IPS-15b (cell line): ENCODE data around the gene KRTAP12-2.
"Not testable (repeated sequence)": the region's sequence is repeated elsewhere in the genome, so short reads cannot be mapped to it uniquely, and the experiment has no call there.

Source experiments
- H3K27me3 ChIP-seq: one replicate; pipeline ENCODE4 v1.6.1; 2013; ENCODE audit warnings: low read length; ENCODE audit not compliant: control insufficient read depth, insufficient read depth
- H3K36me3 ChIP-seq: one replicate; pipeline ENCODE4 v1.6.1; 2013; ENCODE audit warnings: low read length; ENCODE audit not compliant: control insufficient read depth, insufficient read depth
- H3K4me1 ChIP-seq: one replicate; pipeline ENCODE4 v1.6.1; 2013; ENCODE audit warnings: mild to moderate bottlenecking, low read length; ENCODE audit not compliant: control insufficient read depth, insufficient read depth
- H3K4me3 ChIP-seq: one replicate; pipeline ENCODE4 v1.5.1; 2013; ENCODE audit warnings: low read depth, low read length
- H3K9ac ChIP-seq: one replicate; pipeline ENCODE4 v1.6.1; 2013; ENCODE audit warnings: low read depth, mild to moderate bottlenecking, low read length
- H3K9me3 ChIP-seq: one replicate; pipeline ENCODE4 v1.6.1; 2013; ENCODE audit warnings: mild to moderate bottlenecking, low read length; ENCODE audit not compliant: control insufficient read depth, insufficient read depth

KRTAP12-2 gene

DNA sequence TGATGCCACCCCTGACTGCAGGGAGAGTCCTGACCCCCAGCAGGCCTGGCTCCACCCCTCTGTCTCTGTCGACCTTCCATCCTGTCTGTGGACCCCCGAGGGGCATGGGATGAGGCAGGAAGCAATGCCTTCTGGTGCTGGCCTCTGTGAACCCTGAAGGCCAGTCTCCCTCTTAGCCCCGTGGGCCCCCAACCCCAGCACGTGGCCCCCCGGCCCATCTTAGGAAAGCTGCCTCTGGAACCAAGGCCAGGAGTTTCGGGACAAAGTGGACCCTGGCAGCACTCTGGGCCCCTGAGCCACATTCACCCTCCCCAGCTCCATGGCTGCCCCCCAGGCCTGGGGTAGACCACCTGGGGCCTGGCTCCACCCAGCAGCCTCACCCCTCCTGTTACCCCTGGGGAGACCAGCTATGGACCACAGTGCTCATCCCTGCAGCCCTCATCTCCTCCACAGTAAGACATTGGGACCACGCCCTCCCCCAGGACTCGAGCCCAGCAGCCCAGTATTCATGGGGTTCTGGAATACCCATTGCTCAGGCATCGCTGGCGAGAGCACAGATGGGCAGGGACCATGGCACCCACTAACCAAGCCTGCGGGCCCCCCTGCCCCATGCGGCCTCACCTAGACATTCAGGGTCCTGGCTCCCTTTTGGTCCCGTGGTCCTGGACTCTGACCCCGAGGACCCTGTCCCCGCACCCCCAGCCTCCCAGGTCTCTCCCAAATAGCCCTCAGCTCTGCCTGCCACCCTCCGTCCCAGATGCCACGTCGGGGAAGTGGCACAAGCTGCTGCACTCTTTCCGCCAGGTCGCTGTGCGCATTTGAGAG lies 28.0 kb downstream of the KRTAP12-2 start:
- not testable (repeated sequence) for H3K27me3 ChIP-seq, H3K9ac ChIP-seq, H3K9me3 ChIP-seq, H3K36me3 ChIP-seq, H3K4me3 ChIP-seq, H3K4me1 ChIP-seq

DNA sequence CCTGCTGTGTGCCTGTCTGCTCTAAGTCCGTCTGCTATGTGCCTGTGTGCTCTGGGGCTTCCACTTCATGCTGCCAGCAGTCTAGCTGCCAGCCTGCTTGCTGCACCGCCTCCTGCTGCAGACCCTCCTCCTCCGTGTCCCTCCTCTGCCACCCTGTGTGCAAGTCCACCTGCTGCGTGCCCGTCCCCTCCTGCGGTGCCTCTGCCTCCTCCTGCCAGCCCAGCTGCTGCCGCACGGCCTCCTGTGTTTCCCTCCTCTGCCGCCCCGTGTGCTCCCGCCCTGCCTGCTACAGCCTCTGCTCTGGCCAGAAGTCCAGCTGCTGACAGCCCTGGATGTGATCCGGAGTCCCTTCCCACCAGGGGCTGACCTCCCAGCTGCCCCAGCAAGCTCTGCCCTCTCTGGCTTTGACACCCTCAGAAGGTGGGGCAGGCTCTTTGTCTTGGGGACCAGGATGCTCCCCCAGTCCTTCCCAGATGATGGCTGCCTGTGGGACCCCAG lies 28.8 kb downstream of the KRTAP12-2 start:
- not testable (repeated sequence) for H3K4me1 ChIP-seq, H3K9me3 ChIP-seq, H3K4me3 ChIP-seq, H3K27me3 ChIP-seq, H3K9ac ChIP-seq, H3K36me3 ChIP-seq

DNA sequence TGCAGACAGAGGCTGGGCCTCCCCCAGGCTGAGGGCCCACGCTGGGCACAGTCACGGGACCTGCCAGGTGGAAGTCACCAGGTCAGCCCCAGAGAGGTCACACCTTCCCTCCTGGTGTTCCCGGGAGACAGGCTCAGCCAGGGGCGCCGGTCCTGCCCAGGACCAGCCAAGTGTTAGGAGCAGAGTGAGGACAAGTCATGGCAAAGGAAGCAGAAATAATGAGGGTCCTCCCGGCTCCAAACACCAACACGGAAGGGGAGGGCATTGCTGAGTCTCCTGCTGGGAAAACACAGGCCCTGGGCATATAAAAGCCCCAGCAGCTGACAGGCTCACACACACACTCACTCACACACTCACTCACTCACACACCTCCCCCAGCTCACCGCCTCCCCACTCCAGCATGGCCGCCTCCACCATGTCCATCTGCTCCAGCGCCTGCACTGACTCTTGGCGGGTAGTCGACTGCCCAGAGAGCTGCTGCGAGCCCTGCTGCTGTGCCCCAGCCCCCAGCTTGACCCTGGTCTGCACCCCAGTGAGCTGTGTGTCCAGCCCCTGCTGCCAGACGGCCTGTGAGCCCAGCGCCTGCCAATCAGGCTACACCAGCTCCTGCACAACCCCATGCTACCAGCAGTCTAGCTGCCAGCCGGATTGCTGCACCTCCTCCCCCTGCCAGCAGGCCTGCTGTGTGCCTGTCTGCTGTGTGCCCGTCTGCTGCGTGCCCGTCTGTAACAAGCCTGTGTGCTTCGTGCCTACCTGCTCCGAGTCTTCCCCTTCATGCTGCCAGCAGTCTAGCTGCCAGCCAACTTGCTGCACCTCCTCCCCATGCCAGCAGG lies 29.5 kb downstream of the KRTAP12-2 start, which contains the start of gene KRTAP10-10:
KRTAP10-10 (plus strand) TSS at position 339 of the 833 bp plus-strand sequence; CDS start at position 401, 62 bp downstream.
- Histone ChIP-seq H3K36me3 (no peaks in the 10 kb centered on the region), H3K9ac (no peak within 1 kb of the TSS), H3K4me3 (no peak within 1 kb of the TSS), H3K27me3 (no peaks in the 10 kb centered on the region), H3K4me1 (no peaks in the 10 kb centered on the region), H3K9me3 (no peaks in the 10 kb centered on the region)

DNA sequence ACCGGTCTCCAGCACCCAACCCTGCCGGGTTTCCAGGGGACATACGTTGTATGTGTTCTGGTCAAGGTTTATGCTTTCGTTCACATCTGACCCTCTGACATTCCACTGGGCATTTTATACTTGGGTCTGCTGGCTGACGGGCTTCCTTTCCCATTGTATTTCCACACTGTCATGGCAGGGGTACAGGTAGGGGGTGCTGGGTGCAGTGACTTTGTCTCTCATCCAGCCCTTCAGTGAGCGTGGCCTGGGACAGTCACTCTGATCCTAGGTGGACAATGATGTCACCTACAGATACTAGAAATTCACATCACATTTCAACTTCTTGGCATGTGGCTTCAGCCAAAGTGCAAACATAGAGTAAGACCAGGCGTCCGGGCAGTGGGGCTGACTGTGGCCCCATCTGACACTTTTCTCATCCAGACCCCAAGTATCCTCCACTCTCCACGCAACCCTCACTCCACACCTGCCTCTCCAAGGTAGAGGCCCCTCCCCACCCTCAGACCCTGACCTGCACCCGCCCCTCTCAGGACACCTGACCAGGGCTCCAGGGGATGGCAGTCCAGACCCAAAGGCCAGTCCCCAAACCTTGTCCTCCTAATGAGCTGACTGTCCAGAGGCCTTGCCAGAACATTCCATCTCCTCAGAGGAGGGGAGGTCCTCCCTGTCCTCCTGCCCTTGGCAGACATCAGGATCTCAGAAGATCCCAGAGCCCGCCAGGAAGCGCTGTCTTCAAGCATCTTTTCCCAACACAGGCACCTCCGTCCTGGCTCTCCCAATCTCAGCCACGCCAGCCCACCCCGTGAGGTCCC lies 30.3 kb downstream of the KRTAP12-2 start:
- no peaks in the 10 kb centered on the region for H3K4me1 ChIP-seq
- no peak overlapping the region for H3K9ac ChIP-seq
- no peaks in the 10 kb centered on the region for H3K27me3 ChIP-seq
- no peaks in the 10 kb centered on the region for H3K36me3 ChIP-seq
- H3K9me3 ChIP-seq = no peaks in the 10 kb centered on the region
- no peak overlapping the region for H3K4me3 ChIP-seq

DNA sequence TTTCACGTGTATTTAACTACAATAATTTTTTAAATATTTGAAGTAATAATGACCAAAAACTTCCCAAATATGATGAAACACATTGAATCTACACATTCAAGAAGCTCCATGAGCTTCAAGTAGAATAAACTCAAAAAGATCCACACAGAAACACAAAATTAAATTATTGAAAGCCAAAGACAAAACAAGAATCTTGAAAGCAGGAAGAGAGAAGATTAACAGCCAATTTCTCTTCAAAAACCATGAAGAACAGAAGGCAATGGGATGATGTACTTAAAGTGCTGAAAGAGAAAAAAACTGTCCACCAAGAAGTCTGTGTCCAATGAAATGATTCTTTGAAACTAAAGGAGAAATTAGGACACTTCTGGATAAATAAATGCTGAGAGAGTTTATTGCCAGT lies 34.7 kb downstream of the KRTAP12-2 start:
- Histone ChIP-seq H3K4me3 (no peak overlapping the region), H3K4me1 (no peaks in the 10 kb centered on the region), H3K9me3 (no peaks in the 10 kb centered on the region), H3K27me3 (no peaks in the 10 kb centered on the region), H3K9ac (no peak overlapping the region), H3K36me3 (no peaks in the 10 kb centered on the region)

DNA sequence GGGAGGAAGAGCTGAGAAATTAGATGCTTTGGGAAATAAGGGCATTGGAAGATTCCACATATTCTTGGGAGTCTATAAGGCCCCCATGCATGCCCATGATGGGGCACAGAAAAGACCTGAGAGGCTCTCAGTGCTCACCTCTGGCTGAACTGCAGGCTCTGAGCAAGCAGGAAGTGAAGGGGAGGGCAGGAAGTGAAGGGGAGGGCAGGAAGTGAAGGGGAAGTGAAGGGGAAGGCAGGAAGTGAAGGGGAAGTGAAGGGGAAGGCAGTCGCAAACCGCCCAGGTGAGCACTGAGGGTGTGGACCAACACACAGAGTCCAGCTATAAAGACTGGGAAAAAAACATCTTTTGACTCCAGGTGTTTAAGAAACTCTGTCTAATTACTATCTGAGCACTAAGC lies 36.3 kb downstream of the KRTAP12-2 start:
- H3K36me3 ChIP-seq = no peaks in the 10 kb centered on the region
- no peaks in the 10 kb centered on the region for H3K9me3 ChIP-seq
- H3K4me1 ChIP-seq = no peaks in the 10 kb centered on the region
- H3K27me3 ChIP-seq = no peaks in the 10 kb centered on the region
- no peak overlapping the region for H3K4me3 ChIP-seq
- H3K9ac ChIP-seq = no peak overlapping the region

DNA sequence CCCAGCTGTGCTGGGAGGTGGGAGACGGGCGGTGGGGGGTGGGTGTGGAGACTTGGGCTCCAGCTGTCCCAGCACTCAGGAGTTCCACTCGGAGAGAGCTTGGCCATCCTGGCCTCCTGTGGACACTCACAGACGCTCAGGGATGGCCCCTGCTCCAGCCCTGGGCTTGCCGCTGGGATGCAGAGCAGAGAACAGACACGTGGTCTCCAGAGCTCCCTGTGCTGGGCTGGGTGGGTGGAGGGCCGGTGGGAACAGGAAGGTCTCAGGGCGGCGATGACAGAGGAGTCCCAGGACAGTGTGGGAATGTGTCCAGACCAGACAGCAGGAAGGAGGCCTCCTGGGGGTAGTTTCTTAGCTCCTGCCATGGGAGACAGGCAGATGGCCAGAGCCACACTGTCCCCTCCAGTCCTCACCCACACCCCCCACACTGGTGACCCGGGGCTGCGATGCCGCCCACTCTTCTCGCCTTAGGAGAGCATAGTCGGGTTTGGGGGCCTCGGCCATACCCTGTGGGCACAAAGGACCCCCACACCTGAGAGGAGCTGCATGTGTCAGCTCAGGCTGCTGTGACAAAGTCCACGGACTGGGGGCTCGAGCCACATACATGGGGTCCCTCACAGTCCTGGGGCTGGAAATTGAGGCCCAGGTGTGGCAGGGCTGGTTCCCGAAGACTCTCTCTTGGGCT lies 37.9 kb downstream of the KRTAP12-2 start:
- no peak overlapping the region for H3K4me3 ChIP-seq
- H3K36me3 ChIP-seq = no peaks in the 10 kb centered on the region
- peaks cover 3% of the 10 kb centered on the region for H3K9me3 ChIP-seq
- no peak overlapping the region for H3K9ac ChIP-seq
- H3K27me3 ChIP-seq = no peaks in the 10 kb centered on the region
- H3K4me1 ChIP-seq = no peaks in the 10 kb centered on the region

DNA sequence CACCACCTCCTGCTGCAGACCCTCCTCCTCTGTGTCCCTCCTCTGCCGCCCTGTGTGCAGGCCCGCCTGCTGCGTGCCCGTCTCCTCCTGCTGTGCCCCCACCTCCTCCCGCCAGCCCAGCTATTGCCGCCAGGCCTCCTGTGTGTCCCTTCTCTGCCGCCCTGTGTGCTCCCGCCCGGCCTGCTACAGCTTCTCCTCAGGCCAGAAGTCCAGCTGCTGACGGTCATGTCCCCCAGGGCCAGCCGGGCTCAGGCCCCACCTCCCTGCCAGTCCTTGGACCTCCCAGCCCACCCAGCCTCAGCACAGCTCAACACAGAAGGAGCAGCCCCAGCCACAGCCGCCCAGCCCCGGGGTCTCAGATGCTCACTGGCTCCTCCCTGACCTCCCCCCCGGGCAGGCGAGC lies 38.9 kb downstream of the KRTAP12-2 start:
- H3K4me1 ChIP-seq, H3K9ac ChIP-seq, H3K4me3 ChIP-seq, H3K27me3 ChIP-seq, H3K36me3 ChIP-seq, H3K9me3 ChIP-seq: not testable (repeated sequence)

DNA sequence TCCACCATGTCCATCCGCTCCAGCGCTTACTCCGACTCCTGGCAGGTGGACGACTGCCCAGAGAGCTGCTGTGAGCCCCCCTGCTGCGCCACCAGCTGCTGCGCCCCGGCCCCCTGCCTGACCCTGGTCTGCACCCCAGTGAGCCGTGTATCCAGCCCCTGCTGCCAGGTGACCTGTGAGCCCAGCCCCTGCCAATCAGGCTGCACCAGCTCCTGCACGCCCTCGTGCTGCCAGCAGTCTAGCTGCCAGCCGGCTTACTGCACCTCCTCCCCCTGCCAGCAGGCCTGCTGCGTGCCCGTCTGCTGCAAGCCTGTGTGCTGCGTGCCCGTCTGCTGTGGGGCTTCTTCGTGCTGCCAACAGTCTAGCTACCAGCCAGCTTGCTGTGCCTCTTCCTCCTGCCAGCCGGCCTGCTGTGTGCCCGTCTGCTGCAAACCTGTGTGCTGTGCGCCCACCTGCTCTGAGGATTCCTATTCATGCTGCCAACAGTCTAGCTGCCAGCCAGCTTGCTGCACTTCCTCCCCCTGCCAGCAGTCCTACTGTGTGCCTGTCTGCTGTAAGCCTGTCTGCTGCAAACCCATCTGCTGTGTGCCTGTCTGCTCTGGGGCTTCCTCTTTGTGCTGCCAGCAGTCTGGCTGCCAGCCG lies 39.4 kb downstream of the KRTAP12-2 start:
- not testable (repeated sequence) for H3K36me3 ChIP-seq, H3K9ac ChIP-seq, H3K4me1 ChIP-seq, H3K27me3 ChIP-seq, H3K4me3 ChIP-seq, H3K9me3 ChIP-seq

DNA sequence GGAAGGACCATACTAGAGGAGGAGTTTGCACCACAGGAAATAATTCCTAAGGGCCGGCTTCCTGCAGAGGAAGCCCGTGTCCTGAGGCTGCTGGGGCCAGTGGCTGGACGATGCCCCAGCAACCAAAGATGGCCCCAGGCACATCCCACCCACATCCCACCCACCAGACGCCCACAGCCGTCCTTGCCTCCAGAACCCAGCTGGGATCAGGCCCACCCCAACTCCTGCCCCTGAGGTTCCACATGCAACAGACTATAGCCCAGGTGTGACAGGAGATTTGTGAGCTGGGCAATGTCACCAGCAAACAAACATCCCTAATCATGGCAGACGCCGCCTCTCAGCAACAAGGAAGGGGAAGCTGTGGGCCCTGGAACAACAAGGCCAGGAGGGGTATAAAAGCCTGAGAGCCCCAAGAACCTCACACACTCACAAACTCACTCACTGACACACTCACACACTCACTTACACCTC lies 40.0 kb downstream of the KRTAP12-2 start, which contains the start of gene KRTAP10-9:
KRTAP10-9 (plus strand) TSS at position 421 of the 471 bp plus-strand sequence. CDS start 79 bp downstream, outside the sequence.
- Histone ChIP-seq H3K27me3 (no peaks in the 10 kb centered on the region), H3K36me3 (no peaks in the 10 kb centered on the region), H3K9me3 (peaks cover 8% of the 10 kb centered on the region), H3K4me3 (no peak within 1 kb of the TSS), H3K9ac (no peak within 1 kb of the TSS), H3K4me1 (no peaks in the 10 kb centered on the region)
